Measurements from ENCODE around the gene FKBP7. TPM values are rescaled to one million over a fixed set of nuclear protein-coding genes. Genes with fewer than 3 reads are reported as not detected.

The FKBP7 gene
- total RNA-seq, 1 donor from 2014 or later, result 1.3 TPM

DNA sequence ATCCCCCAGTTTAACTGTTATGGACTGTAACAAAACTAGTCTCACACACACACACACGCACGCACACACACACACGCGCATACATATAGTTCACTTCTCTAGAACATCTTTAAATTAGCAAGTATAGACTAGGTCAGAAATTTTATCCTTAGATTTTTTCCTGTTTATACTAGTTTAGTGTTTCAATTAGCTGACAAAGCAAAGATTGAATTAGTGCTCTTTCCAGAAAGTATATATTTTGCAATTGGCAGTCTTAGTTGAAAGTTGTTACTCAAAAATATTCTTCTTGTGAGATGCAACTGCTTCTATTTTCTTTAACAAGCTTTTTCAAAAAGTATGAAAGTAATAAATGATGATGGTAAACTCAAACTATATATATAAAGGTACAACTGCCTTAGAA lies 24.4 kb upstream of the FKBP7 start:
- TF ChIP-seq, protein P1, sequence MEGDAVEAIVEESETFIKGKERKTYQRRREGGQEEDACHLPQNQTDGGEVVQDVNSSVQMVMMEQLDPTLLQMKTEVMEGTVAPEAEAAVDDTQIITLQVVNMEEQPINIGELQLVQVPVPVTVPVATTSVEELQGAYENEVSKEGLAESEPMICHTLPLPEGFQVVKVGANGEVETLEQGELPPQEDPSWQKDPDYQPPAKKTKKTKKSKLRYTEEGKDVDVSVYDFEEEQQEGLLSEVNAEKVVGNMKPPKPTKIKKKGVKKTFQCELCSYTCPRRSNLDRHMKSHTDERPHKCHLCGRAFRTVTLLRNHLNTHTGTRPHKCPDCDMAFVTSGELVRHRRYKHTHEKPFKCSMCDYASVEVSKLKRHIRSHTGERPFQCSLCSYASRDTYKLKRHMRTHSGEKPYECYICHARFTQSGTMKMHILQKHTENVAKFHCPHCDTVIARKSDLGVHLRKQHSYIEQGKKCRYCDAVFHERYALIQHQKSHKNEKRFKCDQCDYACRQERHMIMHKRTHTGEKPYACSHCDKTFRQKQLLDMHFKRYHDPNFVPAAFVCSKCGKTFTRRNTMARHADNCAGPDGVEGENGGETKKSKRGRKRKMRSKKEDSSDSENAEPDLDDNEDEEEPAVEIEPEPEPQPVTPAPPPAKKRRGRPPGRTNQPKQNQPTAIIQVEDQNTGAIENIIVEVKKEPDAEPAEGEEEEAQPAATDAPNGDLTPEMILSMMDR (IDR thresholded peaks at IDR 0.05; ENCODE audit: insufficient read depth, low read length, severe bottlenecking), result no peak
- FAIRE-seq, result no peak
- peaks cover 3% of the 10 kb centered on the region for H3K36me3 ChIP-seq (ENCODE audit: control insufficient read depth, insufficient read depth, low read length)

DNA sequence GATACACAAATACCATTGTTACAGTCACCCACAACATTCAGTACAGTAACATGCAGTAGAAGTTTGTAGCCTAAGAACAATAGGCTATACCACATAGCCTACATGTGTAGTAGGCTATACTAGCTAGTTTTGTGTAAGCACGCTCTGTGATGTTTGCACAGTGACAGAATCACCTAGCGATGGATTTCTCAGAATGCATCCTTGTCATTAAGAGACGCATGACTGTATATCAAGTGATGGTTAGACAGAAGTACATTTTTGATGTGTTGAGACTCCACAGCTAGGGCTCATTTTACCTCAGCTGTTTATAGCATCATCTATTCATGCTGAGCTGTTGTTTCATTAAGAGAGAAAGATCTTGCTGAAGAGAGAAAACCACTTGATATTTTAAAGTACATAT lies 21.2 kb upstream of the FKBP7 start:
- TF ChIP-seq, protein P1 (IDR thresholded peaks at IDR 0.05; ENCODE audit: insufficient read depth, low read length, severe bottlenecking), result no peak
- no peak for DNase-seq (ENCODE audit: low read depth)
- FAIRE-seq, result no peak
- Histone ChIP-seq H3K27me3 (ENCODE audit: control insufficient read depth, insufficient read depth, low read length) (no peaks in the 10 kb centered on the region), H3K4me3 (ENCODE audit: low read depth, low read length) (no peak overlapping the region), H3K36me3 (ENCODE audit: control insufficient read depth, insufficient read depth, low read length) (peaks cover 3% of the 10 kb centered on the region)

More for the DNA sequence above, 24.4 kb upstream of the FKBP7 start:
- Histone ChIP-seq H3K4me3 (ENCODE audit: low read depth, low read length) (no peak overlapping the region), H3K27me3 (ENCODE audit: control insufficient read depth, insufficient read depth, low read length) (no peaks in the 10 kb centered on the region)
- no peak for DNase-seq (ENCODE audit: low read depth)

DNA sequence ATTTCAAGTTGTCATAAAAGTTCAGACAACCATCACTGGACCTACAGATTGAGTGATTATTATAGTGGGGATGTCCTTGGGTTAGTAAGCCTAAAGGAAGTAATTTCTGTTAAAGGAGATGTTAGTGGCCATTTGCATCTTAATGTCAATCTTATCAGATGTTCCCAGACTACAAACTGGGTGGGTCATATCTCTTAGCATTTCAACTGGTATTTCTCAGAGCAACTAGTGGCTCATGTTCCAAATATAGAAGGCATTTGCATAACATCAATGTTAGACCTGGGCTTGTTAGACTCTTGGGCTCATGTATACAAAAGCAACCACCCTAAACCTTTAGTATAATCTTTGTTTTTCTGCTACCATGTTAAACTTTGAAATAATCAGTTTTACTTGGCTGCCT lies 19.7 kb upstream of the FKBP7 start:
- DNase-seq (ENCODE audit: low read depth) (no peak), FAIRE-seq (no peak)
- no peak overlapping the region for H3K4me3 ChIP-seq (ENCODE audit: low read depth, low read length)
- peaks cover 3% of the 10 kb centered on the region for H3K36me3 ChIP-seq (ENCODE audit: control insufficient read depth, insufficient read depth, low read length)
- TF ChIP-seq, protein P1 (IDR thresholded peaks at IDR 0.05; ENCODE audit: insufficient read depth, low read length, severe bottlenecking), result no peak
- H3K27me3 ChIP-seq (ENCODE audit: control insufficient read depth, insufficient read depth, low read length), result no peaks in the 10 kb centered on the region

DNA sequence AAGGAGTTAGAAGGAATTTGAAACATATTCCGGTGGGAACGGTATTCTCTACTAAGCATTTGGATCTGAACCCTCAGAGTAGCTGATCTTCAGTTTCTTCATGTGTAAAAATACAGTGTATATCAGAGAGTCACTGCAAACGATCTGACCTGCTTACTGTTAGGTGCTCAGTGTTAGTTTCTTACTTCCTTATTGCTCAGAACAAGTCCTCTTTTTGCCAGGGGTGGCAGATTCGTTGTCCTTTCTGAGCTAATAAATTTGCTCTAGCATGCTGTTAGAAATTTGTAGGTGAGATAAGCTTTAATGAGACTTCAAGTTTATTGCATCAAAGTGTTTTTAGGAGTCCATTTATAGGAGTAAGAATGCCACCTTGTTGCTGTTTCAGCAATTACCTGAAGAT lies 17.6 kb upstream of the FKBP7 start:
- Histone ChIP-seq H3K36me3 (ENCODE audit: control insufficient read depth, insufficient read depth, low read length) (peaks cover 3% of the 10 kb centered on the region), H3K4me3 (ENCODE audit: low read depth, low read length) (no peak overlapping the region), H3K27me3 (ENCODE audit: control insufficient read depth, insufficient read depth, low read length) (no peaks in the 10 kb centered on the region)
- FAIRE-seq, result no peak
- no peak for DNase-seq (ENCODE audit: low read depth)
- TF ChIP-seq, protein P1 (IDR thresholded peaks at IDR 0.05; ENCODE audit: insufficient read depth, low read length, severe bottlenecking), result no peak

DNA sequence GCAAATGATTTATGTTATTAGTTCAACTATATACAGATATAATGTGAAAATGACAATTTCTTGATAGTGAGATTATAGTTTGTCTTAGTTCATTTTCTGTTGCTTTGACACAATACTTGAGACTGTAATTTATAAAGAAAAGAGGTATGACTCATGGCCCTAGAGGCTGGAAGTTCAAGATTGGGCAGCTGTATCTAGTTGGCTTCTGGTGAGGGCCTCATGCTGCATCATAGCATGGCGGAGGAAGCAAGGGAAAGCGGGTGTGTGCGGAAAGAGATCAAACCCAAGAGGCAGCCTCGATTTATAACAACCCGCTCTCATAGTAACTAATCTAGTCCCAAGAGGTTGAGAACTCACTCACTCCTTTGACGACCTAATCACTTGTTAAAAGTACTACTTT lies 13.2 kb upstream of the FKBP7 start:
- FAIRE-seq (no peak), DNase-seq (ENCODE audit: low read depth) (no peak)
- TF ChIP-seq, protein P1 (IDR thresholded peaks at IDR 0.05; ENCODE audit: insufficient read depth, low read length, severe bottlenecking), result no peak
- H3K27me3 ChIP-seq (ENCODE audit: control insufficient read depth, insufficient read depth, low read length), result no peaks in the 10 kb centered on the region
- H3K36me3 ChIP-seq (ENCODE audit: control insufficient read depth, insufficient read depth, low read length), result peaks cover 2% of the 10 kb centered on the region
- no peak overlapping the region for H3K4me3 ChIP-seq (ENCODE audit: low read depth, low read length)

DNA sequence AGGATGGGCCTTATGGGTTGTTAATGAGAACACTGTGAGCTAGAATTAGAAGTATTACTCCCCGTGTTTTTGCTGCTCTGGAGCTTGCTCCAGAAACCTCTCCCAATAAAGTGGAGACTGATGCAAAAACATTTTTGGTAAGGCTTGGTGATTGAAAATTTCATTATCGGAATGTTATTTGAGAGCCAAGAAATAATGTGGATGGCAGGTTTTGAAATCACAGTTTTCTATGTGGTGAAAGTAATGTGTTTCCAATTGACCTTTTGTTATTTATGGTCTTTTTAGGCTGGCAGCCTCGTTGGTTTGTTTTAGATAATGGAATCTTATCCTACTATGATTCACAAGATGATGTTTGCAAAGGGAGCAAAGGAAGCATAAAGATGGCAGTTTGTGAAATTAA lies 7.0 kb upstream of the FKBP7 start:
- Histone ChIP-seq H3K4me3 (ENCODE audit: low read depth, low read length) (no peak overlapping the region), H3K27me3 (ENCODE audit: control insufficient read depth, insufficient read depth, low read length) (no peaks in the 10 kb centered on the region), H3K36me3 (ENCODE audit: control insufficient read depth, insufficient read depth, low read length) (no peaks in the 10 kb centered on the region)
- FAIRE-seq (no peak), DNase-seq (ENCODE audit: low read depth) (no peak)
- TF ChIP-seq, protein P1 (IDR thresholded peaks at IDR 0.05; ENCODE audit: insufficient read depth, low read length, severe bottlenecking), result no peak

Data from bronchial epithelial cell (primary cell).